CD4-positive, alpha-beta T cell treated with Interleukin-6 for 4 hours (primary cell): ENCODE data around the gene IPPK.
A peak's percentile ranks its signal among the peaks of the same experiment; 100 is the strongest.

Experiments
- DNase-seq: peaks from one replicate; pipeline ENCODE4 v3.0.0-alpha.2; 2020; ENCODE audit warnings: mixed read lengths

Gene IPPK, protein sequence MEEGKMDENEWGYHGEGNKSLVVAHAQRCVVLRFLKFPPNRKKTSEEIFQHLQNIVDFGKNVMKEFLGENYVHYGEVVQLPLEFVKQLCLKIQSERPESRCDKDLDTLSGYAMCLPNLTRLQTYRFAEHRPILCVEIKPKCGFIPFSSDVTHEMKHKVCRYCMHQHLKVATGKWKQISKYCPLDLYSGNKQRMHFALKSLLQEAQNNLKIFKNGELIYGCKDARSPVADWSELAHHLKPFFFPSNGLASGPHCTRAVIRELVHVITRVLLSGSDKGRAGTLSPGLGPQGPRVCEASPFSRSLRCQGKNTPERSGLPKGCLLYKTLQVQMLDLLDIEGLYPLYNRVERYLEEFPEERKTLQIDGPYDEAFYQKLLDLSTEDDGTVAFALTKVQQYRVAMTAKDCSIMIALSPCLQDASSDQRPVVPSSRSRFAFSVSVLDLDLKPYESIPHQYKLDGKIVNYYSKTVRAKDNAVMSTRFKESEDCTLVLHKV

DNA sequence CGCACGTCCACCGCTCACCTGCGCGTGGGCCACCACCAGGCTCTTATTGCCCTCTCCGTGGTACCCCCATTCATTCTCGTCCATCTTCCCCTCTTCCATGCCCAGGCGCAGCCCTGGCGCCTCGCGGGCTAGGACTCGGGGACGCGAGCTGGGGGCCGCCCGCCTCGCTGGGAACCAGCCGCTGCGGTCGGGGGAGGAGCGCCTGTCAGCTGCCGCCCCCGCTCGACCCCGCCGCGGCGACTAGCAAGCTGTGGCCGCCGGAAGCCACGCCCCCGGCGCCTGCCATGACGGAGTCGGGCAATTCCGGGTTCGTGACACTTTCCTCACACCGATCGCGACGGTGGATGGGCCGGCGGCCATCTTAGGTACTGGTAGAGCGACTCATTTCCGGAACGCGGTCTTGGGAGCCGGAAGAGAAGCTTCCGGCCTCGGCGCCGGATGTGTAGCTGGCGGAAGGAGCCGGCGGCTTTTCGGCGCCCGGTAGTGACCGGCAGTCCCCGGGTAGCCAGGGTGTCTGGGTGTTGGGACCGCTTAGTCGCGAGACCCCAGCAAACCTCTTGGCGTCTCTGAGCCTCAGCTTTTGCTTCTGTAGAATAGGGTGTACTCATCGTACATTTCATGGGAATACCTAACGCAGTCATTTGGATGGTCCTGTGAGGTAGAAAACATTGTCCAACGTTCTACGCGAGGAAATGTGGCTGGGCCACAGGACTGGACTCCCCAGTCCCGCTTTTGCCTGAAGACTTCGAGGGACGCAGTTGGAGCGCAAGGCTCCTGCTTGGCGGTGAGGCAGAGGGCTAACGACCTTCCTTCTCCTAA, at the start of gene IPPK:
TSS of gene IPPK (minus strand) at position 242 of the 819 bp plus-strand sequence. CDS start at position 99, 143 bp downstream.
- DNase-seq = peak; percentile 98

DNA sequence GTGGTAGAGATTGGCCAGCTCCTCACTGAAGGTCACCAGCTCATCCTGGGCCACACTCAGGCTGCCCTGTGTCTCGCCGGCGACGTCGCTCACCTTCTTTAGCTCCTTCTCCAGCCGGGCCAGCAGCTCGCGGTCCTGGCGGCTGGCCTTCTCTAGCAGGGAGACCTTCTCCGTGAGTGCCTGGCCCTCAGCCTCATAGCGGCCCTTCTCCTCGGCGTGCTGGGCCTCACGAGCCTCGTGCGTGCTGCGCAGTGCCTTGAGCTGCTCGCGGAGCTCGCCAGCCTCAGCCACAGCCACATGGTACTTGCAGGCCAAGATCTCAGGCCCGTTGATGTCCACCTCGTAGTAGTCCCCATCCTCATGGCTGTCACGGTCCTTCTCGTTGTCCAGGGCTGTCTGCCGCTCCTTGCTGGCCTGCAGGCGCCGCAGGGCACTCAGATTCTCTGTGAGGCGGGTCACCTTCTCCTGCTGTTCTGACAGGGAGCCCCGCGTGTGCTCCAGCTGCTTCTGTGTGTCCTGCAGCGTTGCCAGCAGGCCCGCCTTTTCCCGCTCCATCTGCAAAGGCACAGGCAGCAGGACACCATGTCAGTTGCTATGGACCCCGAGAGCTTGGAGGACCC, 49.2 kb upstream of the IPPK start:
- no peak for DNase-seq

DNA sequence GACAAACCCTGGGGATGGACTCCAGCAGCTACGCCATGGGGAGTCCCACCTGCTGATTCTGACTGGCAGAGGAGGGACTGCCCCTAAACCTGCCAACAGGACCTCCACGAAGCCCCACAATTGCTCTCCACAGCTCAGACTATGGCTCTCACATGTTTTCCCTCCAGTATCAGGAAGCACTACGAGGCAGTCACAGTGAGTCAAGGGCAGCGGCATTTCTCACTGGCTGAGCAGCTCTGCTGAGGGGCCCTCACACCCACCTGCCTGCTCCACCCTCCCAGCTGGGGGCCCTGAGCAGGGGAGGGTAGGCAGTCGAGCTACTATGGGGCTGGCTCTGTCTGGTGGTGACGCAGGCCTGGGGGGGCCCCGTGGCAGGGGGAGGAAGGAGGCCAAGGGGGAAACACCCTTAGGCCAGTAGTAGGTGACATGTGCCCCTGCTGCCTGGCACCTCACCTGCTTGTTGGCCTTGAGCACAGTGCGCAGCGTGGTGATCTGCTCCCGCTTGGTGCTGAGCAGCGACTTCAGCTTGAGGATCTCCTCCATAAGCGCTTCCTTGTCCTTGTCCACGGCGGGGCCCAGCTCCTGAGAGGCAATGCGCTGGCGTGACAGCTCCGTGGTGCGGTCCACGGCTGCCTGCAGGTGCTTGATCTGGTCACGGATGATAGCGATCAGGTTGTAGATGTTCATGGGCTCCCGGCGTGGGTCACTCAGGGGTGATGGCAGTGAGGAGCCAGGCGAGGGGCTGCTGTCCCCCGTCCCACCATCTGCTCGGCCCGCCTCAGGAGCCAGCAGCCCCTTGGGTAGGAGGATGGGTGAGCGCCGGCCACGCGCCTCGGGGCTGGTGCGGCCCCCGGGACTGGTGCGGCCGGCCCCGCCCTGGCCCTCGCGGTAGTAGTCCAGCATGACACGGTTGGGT, 48.4 kb upstream of the IPPK start:
- no peak for DNase-seq

DNA sequence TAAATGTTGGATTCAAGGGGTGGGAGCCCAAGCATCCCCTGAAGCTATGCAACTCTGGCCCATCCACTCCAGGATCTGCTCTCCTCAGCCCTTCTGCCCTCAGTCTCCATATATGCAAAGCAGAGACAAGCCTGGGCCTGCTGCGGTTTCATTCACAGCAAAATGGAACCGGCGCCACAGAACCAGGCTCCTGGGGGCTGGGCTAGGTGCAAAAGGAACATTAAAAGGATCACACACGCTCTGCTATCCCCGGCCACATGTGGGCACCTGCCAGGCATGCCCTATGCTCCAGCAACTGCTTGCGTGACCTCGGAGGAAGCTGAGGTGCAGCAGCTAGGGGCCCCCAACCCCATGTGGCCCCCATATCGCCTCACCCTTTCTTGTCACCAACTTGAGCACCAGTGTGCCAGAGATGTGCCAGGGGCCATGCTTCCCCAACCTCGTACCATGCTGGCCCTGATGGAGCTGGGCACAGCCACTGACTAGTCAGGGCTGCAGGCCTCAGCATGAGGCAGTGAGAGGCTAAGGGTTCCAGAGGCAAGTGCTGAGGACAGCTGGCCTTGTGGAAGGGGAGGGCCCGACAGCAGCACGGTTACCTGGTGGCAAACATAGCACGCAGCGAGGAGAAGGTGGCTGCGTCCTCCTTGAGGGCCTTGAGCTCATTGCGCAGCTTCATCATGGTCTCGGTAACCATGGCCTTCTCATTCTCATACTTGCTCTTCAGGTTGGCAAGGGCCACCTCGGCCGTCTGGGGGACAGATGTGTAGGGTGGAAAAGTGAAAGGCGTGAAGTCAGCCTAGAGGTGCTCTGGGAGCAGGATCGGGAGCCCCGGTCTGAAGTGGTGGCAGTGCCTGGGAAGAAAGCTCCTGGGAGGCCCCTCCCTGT, 47.5 kb upstream of the IPPK start:
- DNase-seq = no peak

DNA sequence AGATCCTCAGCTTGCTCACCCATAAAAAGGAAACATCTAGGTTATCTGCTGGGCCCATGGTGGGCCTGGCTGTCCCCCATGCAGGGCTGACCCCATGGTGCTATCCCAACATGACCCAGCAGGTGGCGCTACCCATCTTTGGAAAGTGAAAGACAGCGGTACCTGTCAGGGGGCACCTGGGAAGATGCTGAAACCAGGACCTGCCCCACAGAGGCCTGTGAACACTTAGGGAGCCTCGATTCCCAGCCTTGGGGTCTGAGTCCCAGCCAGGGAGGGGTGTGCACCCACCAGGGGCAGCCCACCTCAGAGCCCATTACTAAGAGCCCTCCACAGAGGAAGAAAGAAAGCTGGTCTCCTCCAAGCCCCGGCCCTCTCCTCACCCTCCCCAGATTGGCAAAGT, 46.6 kb upstream of the IPPK start:
- peak; percentile 80 for DNase-seq

DNA sequence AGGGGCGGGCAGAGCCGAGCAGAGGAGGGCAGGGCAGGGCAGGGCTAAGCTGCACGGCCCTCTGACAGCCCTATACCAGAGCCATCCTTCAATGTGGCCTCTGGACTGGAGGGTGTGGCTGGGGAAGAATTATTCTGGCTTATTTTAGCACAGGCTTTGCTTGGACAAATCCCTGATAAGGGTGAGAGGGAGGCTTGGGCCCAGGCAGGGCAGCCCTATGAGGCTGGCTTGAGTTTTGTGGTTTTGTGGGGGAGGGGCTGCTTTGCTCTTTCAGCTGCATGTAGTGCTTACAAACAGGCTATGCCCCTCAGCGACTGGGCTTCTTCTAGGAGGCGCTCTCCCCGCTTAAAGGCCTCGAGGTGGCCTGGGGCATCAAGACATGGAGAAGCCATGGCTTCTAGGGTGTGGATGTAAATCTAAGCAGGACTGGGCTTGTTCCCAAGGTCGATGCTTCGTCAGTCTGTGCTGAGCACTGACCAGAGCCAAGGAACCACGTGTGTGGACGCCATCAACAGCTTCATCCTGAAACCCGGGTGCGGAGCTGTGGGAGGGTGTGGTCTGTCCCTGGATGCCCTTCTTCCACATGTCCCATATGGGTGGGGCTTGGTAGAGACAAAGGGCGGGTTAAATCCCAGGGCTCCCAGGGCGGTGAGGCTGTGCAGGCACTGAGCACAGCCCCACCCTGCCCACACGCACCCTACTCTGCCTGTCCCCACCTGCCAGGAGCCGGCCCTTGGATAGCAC, 45.7 kb upstream of the IPPK start:
- DNase-seq = no peak

DNA sequence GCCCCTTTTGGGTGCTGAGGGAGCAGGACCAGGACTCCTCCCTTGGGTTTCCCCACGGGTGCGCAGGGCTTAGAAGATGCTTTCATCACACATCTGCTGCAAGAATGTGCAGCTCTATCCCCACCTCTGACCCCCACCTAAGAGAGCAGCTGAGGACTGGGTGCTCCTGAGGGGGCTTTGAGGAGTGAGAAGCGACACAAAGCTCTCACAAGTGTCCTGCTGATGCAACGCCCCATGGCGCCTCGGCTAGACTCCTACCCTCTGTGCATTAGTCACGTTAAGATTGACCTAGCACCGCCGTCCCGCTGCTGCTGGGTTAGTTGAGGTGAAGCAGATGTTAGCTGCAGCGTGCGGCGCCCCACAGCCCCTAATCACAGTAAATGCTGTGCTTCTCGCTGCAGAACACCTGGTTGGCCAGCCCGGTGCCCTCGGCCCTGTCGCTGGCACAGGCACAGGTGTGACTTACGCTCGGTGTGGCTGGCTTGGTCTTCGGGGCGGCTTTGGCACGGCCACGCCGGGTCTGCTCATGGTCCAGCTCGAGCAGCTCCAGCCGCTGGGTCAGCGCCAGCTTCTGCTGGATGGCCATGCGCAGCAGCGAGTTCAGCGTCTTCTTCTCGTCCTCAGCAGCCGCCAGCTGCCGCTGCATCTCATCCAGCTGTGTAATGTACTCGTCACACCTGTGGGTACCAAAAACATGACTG, 45.0 kb upstream of the IPPK start:
- no peak for DNase-seq

DNA sequence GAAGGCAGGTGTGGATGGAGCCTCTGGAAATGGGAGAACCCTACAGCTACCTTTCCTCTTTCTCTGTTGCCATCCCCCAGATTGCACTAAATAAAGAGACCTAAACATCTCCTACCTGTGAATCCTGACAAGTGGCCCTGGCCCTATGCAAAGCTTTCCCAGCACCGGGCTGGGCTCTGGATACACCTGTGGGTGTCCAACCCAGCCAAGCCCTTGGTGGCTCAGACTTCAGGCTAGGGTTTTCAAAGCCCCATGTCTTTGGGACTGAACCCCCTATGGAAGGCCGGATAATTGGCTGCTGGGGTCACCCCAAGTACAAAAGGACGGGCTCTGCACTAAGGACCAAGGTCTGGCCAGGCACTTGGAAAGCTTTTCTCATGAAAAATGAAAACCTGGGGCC, 44.1 kb upstream of the IPPK start:
- no peak for DNase-seq

DNA sequence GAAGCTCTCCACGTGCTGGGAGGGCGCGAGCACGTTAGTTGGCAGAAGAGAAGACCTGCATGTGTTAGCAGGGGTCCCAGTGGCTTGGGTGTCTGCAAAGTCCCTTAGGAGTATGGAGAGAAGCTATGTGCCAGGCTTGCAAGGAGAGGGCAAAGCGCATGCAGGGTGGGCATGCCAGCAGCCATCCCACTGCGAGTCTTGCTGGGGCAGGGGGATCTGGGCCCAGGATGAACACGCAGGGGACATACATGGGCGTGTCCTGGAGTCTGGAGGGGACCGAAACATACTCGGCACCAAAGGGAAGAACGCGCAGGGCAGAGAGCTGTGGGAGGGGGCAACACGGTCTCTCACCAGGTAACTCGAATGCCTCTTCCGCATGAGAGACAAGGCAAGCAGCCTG, 43.6 kb upstream of the IPPK start:
- DNase-seq = no peak

DNA sequence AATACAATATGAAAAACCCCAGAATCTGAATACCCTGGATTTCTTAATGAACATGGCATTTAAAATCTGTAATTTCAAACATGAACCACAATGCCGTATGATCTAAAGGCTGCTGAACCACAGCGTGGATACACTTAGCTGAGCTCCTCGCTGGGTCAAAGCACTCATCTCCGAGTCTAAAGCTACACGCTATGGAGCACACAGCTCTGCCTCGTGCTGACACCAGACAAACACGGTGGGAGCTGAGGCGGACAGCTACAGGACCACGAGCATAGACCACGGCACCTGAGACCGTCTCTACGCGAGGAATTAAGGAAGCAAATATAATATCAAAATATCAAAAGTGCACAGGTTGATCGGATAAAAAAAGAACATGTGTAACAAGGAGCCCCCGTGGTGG, 42.8 kb upstream of the IPPK start:
- DNase-seq = no peak

DNA sequence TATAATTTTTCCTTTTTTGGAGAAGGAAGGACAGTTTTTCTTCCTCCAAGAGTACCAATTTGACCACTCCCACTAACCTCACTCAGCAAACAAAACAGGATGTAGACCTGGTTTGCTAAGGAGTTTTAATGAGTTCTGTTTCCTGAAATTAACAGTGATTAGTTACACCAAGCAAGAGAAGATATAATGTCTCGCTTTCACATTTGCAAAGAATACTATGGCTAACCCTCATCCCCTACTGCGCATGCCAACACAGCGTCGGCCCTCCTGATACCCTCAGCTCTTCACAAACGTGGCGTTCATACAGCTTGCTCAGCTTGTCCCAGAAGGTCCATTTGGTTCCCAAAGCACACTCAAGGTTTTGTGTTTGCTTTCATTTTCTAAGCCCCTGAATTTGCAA, 41.9 kb upstream of the IPPK start:
- DNase-seq = peak; percentile 26

DNA sequence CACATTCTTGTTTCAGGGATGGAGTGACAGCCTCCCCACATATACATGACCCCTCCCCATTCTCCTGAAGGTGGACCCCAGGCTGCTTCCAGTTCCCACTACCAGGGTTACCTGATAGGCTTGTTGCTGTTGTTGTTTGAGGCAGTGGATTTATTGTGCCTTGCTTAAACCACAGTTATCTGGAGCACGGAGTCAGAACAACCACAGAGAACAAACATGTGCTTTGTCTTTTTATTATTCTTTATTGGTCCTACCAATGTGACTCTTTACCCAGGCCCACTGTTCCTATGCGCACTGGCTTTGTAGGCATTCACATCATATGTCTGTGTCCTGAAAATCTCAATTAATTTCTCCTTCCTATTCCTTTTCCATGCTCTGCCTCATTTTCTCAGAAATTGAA, 41.2 kb upstream of the IPPK start:
- DNase-seq = no peak

DNA sequence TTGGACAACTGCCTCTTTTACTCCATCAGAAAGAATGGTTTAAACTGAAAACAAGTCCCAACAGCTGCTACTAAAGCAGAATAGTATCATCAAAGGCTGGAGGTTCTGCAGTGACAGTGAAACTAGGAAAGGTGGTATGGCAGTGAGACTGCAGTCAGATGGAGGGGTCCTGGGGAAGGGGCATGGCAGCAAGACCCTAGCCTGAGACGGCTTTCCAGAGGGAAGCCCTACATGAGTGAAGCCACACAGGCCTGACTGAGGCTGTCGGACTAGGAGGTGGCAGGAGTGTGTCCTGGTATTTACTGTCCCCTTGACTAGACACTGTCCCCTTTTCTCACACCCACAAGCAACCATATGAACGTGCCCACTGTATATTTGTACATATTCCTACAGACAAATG, 40.4 kb upstream of the IPPK start:
- no peak for DNase-seq

DNA sequence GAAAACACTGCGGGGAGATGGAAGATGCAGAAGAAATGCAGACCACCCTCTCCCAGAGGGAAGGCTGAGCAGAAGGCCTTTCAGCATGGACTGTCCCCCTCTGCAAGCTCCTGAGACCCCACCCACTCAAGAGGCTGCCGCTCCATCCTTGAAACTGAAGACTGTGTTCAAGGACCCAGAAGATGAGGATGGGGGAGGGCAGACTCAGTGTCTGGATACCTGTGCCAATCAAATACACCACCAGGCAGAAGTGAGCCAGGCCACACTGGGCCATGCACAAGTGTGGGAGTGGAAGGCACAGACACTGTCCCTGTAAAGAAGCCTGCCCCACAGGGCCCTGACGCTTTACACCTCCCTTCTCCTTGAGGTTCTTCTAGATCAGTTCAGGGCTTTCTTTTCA, 40.0 kb upstream of the IPPK start:
- DNase-seq = no peak

DNA sequence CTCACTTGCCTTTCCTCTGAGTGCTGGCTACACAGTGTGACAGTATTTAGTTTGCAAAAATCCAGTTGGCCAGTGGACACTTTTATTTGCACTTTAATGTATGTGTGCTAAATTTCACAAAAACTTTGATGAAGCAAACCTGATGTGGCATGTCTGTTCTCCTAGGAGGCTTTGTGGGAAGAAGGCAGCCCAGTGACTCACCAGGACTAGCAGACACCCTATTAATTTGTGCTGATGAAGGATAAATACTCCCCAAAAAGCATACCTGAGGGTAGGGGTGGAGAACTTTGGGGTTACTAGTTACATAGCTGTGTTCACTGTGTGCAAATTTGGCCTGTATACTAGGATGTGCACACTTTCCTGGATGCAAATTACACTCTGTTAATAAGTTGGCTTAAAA, 39.3 kb upstream of the IPPK start:
- no peak for DNase-seq

DNA sequence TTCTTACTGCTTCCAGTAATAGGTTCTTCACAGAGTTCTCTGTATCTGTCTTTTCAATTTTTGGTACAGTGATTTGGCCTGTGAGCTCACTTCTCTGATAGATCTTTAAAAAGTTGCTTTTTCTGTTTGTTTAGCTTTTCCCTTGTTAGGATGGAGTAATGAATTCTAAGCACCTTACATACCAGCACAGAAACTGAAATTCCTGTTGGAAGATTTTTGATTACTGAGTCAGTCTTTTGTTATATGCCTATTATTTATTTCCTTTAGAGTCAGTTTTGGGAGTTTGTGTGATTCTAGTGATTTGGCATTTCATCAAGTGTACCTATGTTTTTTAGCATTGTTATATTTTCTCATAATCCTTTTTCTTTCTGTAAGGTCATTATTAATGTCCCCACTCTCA, 37.6 kb upstream of the IPPK start:
- DNase-seq = no peak

DNA sequence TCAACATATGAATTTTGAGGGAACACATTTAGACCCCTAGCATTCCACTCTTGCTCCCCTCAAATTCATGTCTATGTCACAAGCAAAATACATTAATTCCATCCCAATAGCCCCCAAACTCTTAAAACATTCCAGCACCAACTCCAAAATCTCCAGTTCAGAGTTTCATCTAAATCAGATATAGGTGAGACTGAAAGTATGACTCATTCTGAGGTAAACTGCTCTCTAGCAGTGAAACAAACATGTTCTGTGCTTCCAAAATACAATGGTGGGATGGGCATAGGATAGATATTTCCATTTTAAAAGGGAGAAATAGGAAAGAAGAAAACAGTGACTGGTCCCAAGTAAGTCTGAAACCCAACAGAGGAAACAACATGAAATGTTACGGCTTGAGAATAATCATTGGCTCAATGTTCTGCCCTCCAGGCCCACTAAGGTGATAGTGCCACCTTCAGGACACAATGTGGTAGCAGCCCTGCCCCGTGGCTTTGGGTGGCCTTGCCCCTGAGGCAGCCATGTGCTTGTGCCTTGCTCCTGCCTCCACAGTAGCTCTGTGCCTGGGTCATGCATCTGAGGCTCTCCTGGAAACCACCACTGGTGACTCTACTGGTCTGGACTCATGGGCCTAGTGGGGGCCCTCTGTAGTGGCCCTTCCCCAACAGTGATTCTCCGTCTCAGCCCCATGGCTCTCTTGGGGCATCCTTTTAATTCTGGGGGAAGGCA, 36.4 kb upstream of the IPPK start:
- peak; percentile 28 for DNase-seq

DNA sequence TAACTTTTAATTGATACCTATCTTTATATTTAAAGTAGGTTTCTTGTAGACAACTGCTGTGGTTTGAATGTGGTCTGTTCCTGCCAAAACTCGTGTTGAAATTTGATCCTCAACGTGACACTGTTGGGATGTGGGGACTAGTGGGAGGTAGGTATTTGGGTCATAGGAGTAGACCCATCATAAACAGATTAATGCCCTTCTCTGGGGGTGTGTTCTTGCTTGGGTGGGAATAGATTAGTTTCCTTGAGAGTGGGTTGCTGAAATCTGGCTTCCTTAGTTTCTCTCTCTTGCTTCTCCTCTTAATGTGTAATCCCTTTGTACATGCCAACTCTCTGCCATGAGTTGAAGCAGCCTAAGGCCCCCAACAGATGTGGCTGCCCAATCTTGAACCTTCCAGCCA, 34.6 kb upstream of the IPPK start:
- DNase-seq = no peak

DNA sequence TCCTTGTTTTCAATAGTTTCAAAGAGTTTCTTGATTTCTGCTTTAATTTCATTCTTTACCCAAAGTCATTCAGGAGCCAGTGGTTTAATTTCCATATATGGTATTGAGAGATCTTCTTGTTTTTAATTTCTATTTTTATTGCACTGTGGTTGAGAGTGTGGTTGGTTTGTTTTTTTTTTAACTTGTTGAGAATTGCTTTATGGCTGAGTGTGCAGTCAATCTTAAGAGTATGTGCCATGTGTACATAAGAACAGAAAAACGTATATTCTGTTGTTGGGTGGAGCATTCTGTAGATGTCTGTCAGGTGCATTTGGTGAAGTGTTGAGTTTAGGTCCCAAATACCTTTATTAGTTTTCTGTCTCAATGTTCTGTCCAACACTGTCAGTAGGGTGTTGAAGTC, 26.7 kb upstream of the IPPK start:
- no peak for DNase-seq
